Brain microvascular endothelial cell (primary cell): Measurements from ENCODE around the gene RRM2.

ENCODE experiments used
- DNase-seq: peaks from one replicate; pipeline ENCODE4 v3.0.0-alpha.2; 2020
- H3K27ac ChIP-seq: fragments of 250-450 bp; sonication (Bioruptor Pico); 2 replicates; pipeline ENCODE4 v1.5.1; 2020; ENCODE audit warnings: mild to moderate bottlenecking, moderate library complexity
- H3K27me3 ChIP-seq: fragments of 250-450 bp; sonication (Bioruptor Pico); replicated peaks from 2 replicates; pipeline ENCODE4 v1.5.1; 2020; ENCODE audit warnings: mild to moderate bottlenecking
- H3K36me3 ChIP-seq: fragments of 250-450 bp; sonication (Bioruptor Pico); replicated peaks from 2 replicates; pipeline ENCODE4 v1.5.1; 2020; ENCODE audit warnings: mild to moderate bottlenecking
- H3K4me3 ChIP-seq: 2 replicates; pipeline ENCODE4 v1.5.1; 2011; ENCODE audit warnings: low read depth, mild to moderate bottlenecking, control low read depth, low read length, moderate library complexity
- CTCF ChIP-seq: IDR thresholded peaks from 2 replicates; pipeline ENCODE4 v1.5.1; 2011; ENCODE audit warnings: low read depth, mild to moderate bottlenecking, moderate library complexity, low read length, control low read depth, inconsistent platforms; ENCODE audit errors: missing control alignments
- in situ Hi-C: cut with HindIII; loops from 2 replicates; pipeline ENCODE4 v1.10.0; 2017; ENCODE audit warnings: low sequenced_read_pairs, low pct_ligation_motif_present

RRM2 gene

GRCh38 chr2:10169053-10169578 lies 46.6 kb downstream of the RRM2 start:
- H3K36me3 ChIP-seq = no peaks in the 10 kb centered on the region
- in situ Hi-C loops = no loop called here

GRCh38 chr2:10169581-10169980 lies 47.0 kb downstream of the RRM2 start:
- TF ChIP-seq CTCF = no peak
- H3K27ac ChIP-seq = no peak overlapping the region
- in situ Hi-C loops = no loop called here

More at GRCh38 chr2:10169053-10169578, 46.6 kb downstream of the RRM2 start:
- Histone ChIP-seq H3K27ac (no peak overlapping the region), H3K4me3 (no peak overlapping the region), H3K27me3 (no peaks in the 10 kb centered on the region)
- no peak for DNase-seq
- TF ChIP-seq CTCF = peak; percentile 6

GRCh38 chr2:10170256-10170655 lies 47.7 kb downstream of the RRM2 start:
- Histone ChIP-seq H3K4me3 (no peak overlapping the region), H3K27me3 (no peaks in the 10 kb centered on the region), H3K27ac (no peak overlapping the region), H3K36me3 (no peaks in the 10 kb centered on the region)
- in situ Hi-C loops = no loop called here
- TF ChIP-seq CTCF = no peak
- DNase-seq = no peak

More at GRCh38 chr2:10169581-10169980, 47.0 kb downstream of the RRM2 start:
- DNase-seq = no peak
- Histone ChIP-seq H3K36me3 (no peaks in the 10 kb centered on the region), H3K4me3 (no peak overlapping the region), H3K27me3 (no peaks in the 10 kb centered on the region)

GRCh38 chr2:10171006-10171800 lies 48.7 kb downstream of the RRM2 start:
- in situ Hi-C loops = no loop called here
- Histone ChIP-seq H3K36me3 (no peaks in the 10 kb centered on the region), H3K27me3 (no peaks in the 10 kb centered on the region), H3K27ac (no peak overlapping the region), H3K4me3 (no peak overlapping the region)
- no peak for TF ChIP-seq CTCF
- no peak for DNase-seq

- no peak for TF ChIP-seq CTCF
- Histone ChIP-seq H3K27ac (no peak overlapping the region), H3K36me3 (no peaks in the 10 kb centered on the region), H3K4me3 (no peak overlapping the region), H3K27me3 (no peaks in the 10 kb centered on the region)
- in situ Hi-C loops = no loop called here
- no peak for DNase-seq
Measured at GRCh38 chr2:10172033-10172871, 49.7 kb downstream of the RRM2 start.
